Embryonic facial prominence (tissue), 1 donor: ENCODE measurements around the gene SPDYA.
A peak's percentile ranks its signal among the peaks of the same experiment; 100 is the strongest.

Experiments
- DNase-seq: peaks from one replicate; pipeline ENCODE4 v3.0.0-alpha.2; 2016; ENCODE audit errors: extremely low spot score

Gene SPDYA

DNA sequence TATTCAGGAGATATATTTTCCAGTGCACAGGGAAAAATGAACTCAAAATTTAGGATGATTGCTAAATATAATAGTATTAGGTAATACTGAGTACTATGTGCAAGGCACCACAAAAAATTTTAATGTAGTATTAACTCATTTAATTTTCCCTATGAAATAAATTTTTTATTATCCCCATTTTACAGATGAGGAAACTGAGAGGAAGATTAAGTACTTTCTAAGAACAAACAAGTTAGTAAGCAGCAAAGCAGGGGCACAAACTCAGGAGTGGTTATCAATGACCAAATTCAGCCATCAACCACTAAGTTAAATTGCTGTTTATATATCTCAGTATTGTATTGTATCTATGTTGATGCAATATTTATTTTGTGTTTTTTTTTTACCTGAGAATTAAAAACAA is 14.2 kb downstream of the SPDYA start:
- DNase-seq, result no peak

GRCh38 chr2:28828382-28828781 is 17.7 kb downstream of the SPDYA start:
- no peak for DNase-seq

DNA sequence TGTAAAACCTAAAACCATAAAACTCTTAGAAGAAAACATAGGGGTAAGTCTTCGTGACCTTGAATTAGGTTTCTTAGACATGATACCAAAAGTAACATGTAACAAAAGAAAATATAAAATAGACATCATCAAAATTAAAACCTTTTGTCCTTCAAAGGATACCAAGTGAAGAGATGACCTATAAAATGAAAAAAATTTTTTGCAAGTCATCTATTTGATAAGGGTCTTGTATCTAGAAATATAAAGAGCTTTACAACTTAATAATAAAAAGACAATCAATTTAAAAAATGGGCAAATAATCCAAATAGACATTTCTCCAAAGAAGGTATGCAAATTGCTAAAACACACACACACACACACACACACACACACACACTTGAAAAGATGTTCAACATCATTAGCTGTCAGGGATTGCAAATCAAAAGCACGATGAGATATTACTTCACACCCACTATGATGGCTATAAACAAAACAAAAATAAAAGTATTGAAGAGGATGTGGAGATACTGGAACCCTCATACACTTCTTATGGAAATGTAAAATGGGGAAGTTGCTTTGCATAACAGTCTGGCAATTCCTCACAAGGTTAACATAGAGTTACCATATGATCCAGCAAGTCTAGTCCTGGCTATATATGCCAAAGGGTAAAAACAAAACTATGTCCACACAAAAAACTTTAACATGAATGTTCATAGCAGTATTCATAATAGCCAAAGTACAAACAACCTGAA is 23.3 kb downstream of the SPDYA start:
- DNase-seq, result no peak

GRCh38 chr2:28835781-28836180 is 25.1 kb downstream of the SPDYA start:
- no peak for DNase-seq

- DNase-seq, result no peak
Measured at GRCh38 chr2:28838971-28839370, 28.3 kb downstream of the SPDYA start.

GRCh38 chr2:28842042-28842441 is 31.4 kb downstream of the SPDYA start:
- DNase-seq, result no peak

GRCh38 chr2:28855193-28855592 is 44.6 kb downstream of the SPDYA start:
- DNase-seq, result no peak

DNA sequence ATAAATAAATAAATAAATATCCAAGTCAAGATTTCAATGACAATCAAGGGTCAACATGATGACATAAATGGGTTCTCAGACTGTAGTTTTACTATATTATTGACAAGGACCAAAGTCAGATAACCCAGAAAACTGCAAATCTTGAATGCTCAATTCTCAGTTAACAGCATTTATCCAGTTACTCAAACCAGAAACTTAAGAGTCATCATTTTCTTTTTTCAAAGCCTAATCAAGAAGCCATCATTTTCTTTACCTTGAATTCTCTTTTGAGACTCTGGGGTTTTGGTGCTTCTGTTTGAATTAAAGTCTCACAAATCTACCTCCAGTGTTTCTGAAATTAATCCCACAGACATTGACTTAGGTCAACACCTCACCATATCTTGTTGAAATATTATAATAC is 45.3 kb downstream of the SPDYA start:
- DNase-seq, result no peak

GRCh38 chr2:28868611-28869010 is 58.0 kb downstream of the SPDYA start:
- DNase-seq, result no peak

GRCh38 chr2:28869494-28870145 is 59.0 kb downstream of the SPDYA start:
- no peak for DNase-seq

- DNase-seq, result peak; percentile 87
Measured at GRCh38 chr2:28870146-28870891, 59.7 kb downstream of the SPDYA start, which contains the start of gene TRMT61B. Gene TRMT61B (minus strand): TSS chr2:28870309. CDS start chr2:28870277, 32 bp downstream.

DNA sequence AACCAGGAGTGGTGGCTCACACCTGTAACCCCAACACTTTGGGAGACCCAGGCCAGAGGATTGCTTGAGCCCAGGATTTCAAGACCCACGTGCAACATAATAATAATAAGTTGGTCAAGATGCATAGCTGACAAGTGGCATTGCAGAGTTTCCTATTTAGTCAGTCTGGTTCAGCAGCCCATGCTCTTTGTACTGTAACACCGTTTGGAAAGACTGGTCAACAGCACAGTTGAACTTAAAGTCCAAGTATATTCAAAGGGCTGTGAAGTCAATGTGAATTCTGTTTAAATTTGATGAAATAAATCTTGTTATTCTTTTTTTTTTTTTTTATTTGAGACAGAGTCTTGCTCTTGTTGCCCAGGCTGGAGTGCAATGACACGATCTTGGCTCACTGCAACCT is 61.0 kb downstream of the SPDYA start:
- no peak for DNase-seq

DNA sequence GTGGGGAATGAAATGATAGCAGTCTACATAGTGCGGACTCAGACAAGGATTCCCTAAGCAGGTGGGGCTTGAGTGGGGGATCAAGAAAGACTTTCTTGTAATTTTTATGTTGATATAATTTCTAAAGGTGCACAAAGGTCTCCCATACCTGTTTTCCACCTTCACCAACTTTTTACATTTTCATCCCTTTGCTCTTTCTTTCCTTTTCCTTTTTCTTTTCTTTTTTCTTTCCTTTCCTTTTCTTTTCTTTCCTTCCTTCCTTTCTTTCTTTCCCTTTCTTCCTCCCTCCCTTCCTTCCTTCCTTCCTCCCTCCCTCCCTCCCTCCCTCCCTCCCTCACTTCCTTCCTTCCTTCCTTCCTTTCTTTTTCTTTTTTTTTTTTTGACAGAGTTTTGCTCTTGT is 69.6 kb downstream of the SPDYA start:
- no peak for DNase-seq

DNA sequence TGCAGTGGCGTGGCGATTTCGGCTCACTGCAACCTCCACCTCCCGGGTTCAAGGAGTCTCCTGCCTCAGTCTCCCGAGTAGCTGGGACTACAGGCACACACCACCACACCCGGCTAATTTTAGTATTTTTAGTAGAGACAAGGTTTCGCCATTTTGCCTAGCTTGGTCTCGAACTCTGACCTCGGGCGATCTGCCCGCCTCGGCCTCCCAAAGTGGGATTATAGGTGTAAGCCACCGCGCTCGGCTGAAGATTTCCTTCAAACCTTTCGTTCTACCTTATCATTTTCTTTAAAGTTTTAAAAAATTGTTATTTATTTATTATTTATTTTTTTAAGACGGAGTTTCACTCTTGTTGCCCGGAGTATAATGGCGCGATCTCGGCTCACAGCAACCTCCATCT is 82.9 kb downstream of the SPDYA start:
- DNase-seq, result no peak

- DNase-seq, result peak; percentile 96
Measured at GRCh38 chr2:28894470-28895188, 84.0 kb downstream of the SPDYA start, which contains the start of gene WDR43. Gene WDR43 (plus strand): TSS chr2:28894667. CDS start chr2:28894699, 32 bp downstream.

DNA sequence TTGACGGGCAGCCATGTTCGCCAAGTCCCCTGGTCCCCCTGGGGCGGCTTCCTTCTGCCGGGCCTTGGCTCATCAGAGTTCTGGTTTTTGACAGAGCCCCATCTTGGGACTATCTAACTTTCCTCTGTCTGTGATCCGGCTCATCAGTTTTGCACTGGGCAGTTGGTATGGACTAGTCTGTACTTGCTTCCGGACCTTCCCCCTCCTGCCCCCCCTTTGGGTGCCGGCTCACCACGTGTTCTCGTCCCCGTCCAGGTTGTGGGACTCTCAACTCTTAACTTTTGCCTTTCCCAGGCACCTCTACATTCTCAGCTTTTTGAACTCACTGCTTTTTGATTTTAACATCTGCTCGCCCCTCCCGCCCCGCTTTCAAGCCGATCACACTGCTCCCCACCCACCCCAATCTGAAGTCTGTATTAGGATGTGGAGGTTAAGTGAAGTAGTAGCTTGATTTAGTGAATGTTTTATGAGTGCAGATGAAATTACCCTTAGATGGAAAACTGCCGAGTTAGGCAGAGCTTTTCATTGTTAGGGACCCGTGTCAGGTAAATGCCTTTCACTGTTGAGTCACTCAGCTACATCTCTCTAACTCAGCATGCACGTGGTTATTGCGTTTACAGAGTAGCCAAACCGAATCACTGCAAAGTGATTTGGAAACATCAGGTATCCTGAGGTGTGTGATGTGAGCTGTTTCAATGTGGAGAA is 84.7 kb downstream of the SPDYA start:
- DNase-seq, result no peak

GRCh38 chr2:28896906-28897305 is 86.3 kb downstream of the SPDYA start:
- no peak for DNase-seq

DNA sequence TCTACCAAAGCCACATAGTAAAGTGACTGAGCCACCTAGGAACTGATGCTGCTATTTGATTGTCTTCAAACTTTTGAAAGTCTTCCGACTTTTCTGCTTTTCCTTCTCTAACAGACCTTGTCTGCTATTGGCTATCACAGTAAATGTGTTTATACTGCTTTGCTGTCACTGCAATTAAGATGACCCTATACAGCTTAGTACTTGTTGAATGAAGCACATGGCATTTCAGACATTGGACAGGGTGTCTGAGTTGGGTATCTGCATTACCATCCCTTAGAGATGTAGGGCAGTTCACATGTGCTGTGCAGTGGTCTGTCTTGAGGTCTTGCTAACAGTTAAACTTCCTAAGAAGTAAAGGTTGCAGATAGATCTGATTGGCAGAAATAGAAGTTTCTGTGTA is 87.4 kb downstream of the SPDYA start:
- no peak for DNase-seq
